Measurements from ENCODE around the gene UBXN4. TPM values are rescaled to one million over a fixed set of nuclear protein-coding genes. Genes with fewer than 3 reads are reported as not detected.

UBXN4 gene
- total and polyA plus RNA-seq, 2 of the 13 experiments (the other 11 are each of a cell fraction or from before 2014, with no cell fraction given) = 74.2 to 104 TPM

- Histone ChIP-seq H3K4me3 (replicated peaks in 1 of 3; ENCODE audit: insufficient read depth in 1 of 3, low read depth in 2 of 3, low read length in 3 of 3) (no peak overlapping the region), H3K27me3 (ENCODE audit: control insufficient read depth in 1 of 2, insufficient read depth in 2 of 2, low read length in 2 of 2) (peaks cover 0 to 11% of the 10 kb centered on the region in 2 experiments; a peak in 3 of 5 replicates), H3K27ac (ENCODE audit: extremely low read length, insufficient read depth, low read length) (no peak overlapping the region), H4K20me1 (ENCODE audit: insufficient read depth, low read length) (no peaks in the 10 kb centered on the region), H3K79me2 (ENCODE audit: insufficient read depth, low read length) (no peaks in the 10 kb centered on the region), H3K9me3 (ENCODE audit: low read length) (no peaks in the 10 kb centered on the region; the same call in 1 of the 2 replicates), H3K9ac (ENCODE audit: insufficient read depth, low read depth, low read length) (no peak overlapping the region), H3K4me2 (ENCODE audit: low read depth, low read length) (no peak overlapping the region), H2AFZ (ENCODE audit: low read length) (no peak overlapping the region), H3K4me1 (ENCODE audit: insufficient read depth, low read length) (no peaks in the 10 kb centered on the region), H3K36me3 (replicated peaks in 1 of 2; ENCODE audit: control insufficient read depth in 1 of 2, insufficient read depth in 2 of 2, low read length in 2 of 2) (no peaks in the 10 kb centered on the region)
- intact Hi-C loops (cut with micrococcal nuclease; ENCODE audit: unreplicated experiment) (no loop called here), in situ Hi-C loops (cut with HindIII; ENCODE audit: extremely low pct_ligation_motif_present, low pct_unique_long_range_greater_than_20kb) (no loop called here)
- WGBS (ENCODE audit: low lambda C conversion rate) = 26% methylated on average over 2 of the region's 2 CpGs
- no TSS peak for BruUV-seq (replicated peaks)
- TF ChIP-seq RBM39 (IDR thresholded peaks at IDR 0.05; ENCODE audit: low read depth, low read length, poor library complexity, severe bottlenecking) (no peak), ARID2 (CRISPR knock-in tag; IDR thresholded peaks at IDR 0.05; ENCODE audit: borderline replicate concordance) (no peak), ZNF224 (CRISPR knock-in tag; IDR thresholded peaks at IDR 0.05) (no peak), ZNF619 (CRISPR knock-in tag; IDR thresholded peaks at IDR 0.05) (no peak), ZNF30 (CRISPR knock-in tag; IDR thresholded peaks at IDR 0.05) (no peak), ZFP36L2 (CRISPR knock-in tag; IDR thresholded peaks at IDR 0.05) (no peak), ZNF383 (CRISPR knock-in tag; IDR thresholded peaks at IDR 0.05; ENCODE audit: borderline replicate concordance) (no peak), ZNF510 (CRISPR knock-in tag; IDR thresholded peaks at IDR 0.05; ENCODE audit: low read depth) (no peak), ZNF329 (CRISPR knock-in tag; IDR thresholded peaks at IDR 0.05; ENCODE audit: low read depth) (no peak), TCF7 (IDR thresholded peaks at IDR 0.05; ENCODE audit: low read depth) (no peak), ZNF274 (CRISPR knock-in tag; IDR thresholded peaks at IDR 0.05) (no peak), SOX6 (IDR thresholded peaks at IDR 0.05) (no peak), SOX6 (CRISPR knock-in tag; IDR thresholded peaks at IDR 0.05) (no peak), ZFP41 (CRISPR knock-in tag; IDR thresholded peaks at IDR 0.05; ENCODE audit: borderline replicate concordance) (no peak)
- CTCF ChIA-PET (ENCODE audit: low intra/inter-chr PET ratio, low total read pairs) = no interaction called here
- FAIRE-seq (no peak), DNase-seq (ENCODE audit: low spot score) (no peak), ATAC-seq (no peak)
- POLR2A ChIA-PET = no interaction called here
These were observed 79.5 kb downstream of the UBXN4 start for GRCh38 chr2:135821190-135821589.

All from HepG2 (cell line).